ENCODE data around the gene GBGT1. TPM values are rescaled to one million over a fixed set of nuclear protein-coding genes. Genes with fewer than 3 reads are reported as not detected.

The GBGT1 gene
- total and polyA plus RNA-seq, 2 experiments from 2014 or later, result 4.0 to 10.1 TPM

GRCh38 chr9:133105461-133105770 is 58.3 kb downstream of the GBGT1 start:
- WGBS (ENCODE audit: low lambda C conversion rate, missing lambda C conversion rate), result 85% methylated on average over 7 of the region's 7 CpGs
- Histone ChIP-seq H3K79me2 (peaks cover 1% of the 10 kb centered on the region), H3K4me3 (no peak overlapping the region), H3K9me2 (replicated peaks; ENCODE audit: insufficient read depth) (no peaks in the 10 kb centered on the region), H3K36me3 (replicated peaks; ENCODE audit: insufficient read depth, low read depth) (no peaks in the 10 kb centered on the region), H3K4me2 (no peak overlapping the region), H4K20me1 (ENCODE audit: insufficient read depth, poor library complexity, severe bottlenecking) (peaks cover 3% of the 10 kb centered on the region), H3K9me3 (ENCODE audit: low read depth) (no peaks in the 10 kb centered on the region), H2AFZ (no peak overlapping the region), H3K4me1 (ENCODE audit: insufficient read depth) (no peaks in the 10 kb centered on the region), H3K27me3 (no peaks in the 10 kb centered on the region), H3K27ac (no peak overlapping the region)
- TF ChIP-seq, protein P1, sequence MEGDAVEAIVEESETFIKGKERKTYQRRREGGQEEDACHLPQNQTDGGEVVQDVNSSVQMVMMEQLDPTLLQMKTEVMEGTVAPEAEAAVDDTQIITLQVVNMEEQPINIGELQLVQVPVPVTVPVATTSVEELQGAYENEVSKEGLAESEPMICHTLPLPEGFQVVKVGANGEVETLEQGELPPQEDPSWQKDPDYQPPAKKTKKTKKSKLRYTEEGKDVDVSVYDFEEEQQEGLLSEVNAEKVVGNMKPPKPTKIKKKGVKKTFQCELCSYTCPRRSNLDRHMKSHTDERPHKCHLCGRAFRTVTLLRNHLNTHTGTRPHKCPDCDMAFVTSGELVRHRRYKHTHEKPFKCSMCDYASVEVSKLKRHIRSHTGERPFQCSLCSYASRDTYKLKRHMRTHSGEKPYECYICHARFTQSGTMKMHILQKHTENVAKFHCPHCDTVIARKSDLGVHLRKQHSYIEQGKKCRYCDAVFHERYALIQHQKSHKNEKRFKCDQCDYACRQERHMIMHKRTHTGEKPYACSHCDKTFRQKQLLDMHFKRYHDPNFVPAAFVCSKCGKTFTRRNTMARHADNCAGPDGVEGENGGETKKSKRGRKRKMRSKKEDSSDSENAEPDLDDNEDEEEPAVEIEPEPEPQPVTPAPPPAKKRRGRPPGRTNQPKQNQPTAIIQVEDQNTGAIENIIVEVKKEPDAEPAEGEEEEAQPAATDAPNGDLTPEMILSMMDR (IDR thresholded peaks at IDR 0.05; ENCODE audit: poor library complexity), result no peak
- TF ChIP-seq EZH2 (IDR thresholded peaks at IDR 0.05; ENCODE audit: borderline replicate concordance) (no peak), EZH2phosphoT487 (IDR thresholded peaks at IDR 0.05; ENCODE audit: low read depth, severe bottlenecking, unreplicated experiment) (no peak)
- no peak for DNase-seq (ENCODE audit: low spot score)

DNA sequence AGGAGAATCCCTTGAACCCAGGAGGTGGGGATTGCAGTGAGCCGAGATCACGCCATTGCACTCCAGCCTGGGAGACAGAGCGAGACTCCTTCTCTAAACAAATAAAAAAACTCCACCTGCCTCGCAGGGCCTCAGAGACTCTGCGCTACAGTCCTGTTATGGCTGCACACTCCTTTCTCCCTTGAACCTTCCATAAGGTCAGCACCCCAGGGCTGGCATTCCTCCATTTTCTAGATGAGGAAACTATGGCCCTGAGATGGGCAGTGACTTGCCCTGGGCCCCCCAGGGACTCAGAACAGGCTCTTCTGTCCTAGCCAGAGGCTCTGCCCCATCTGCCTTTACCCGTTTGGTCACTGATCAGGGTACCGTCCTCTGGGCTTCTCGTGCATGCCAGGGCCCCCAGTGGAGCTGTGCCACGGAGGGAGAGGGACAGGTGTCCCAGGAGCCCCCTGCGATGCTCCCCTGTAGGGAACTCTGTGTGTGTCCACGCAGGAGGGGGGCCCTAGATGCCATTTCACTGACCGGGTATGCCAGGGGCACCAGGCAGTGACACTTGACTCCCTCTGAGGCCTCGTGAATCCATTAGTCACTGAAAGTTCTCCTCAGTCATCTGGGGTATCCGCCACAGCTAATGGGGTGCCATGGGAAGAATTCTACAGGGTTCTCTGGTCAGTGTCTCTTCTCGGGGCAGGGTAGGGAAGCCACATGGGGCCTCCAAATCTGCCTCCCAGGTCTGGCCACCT is 58.8 kb downstream of the GBGT1 start:
- Histone ChIP-seq H3K4me2 (no peak overlapping the region), H3K9me3 (ENCODE audit: low read depth) (no peaks in the 10 kb centered on the region), H3K79me2 (no peaks in the 10 kb centered on the region), H3K36me3 (replicated peaks; ENCODE audit: insufficient read depth, low read depth) (no peaks in the 10 kb centered on the region), H3K9me2 (replicated peaks; ENCODE audit: insufficient read depth) (no peaks in the 10 kb centered on the region), H2AFZ (no peak overlapping the region), H3K4me1 (ENCODE audit: insufficient read depth) (no peaks in the 10 kb centered on the region), H4K20me1 (ENCODE audit: insufficient read depth, poor library complexity, severe bottlenecking) (no peaks in the 10 kb centered on the region), H3K27ac (no peak overlapping the region), H3K4me3 (no peak overlapping the region), H3K27me3 (no peaks in the 10 kb centered on the region)
- no peak for DNase-seq (ENCODE audit: low spot score)
- TF ChIP-seq, protein P1 (IDR thresholded peaks at IDR 0.05; ENCODE audit: poor library complexity), result no peak
- no peak for TF ChIP-seq EZH2phosphoT487 (IDR thresholded peaks at IDR 0.05; ENCODE audit: low read depth, severe bottlenecking, unreplicated experiment)
- no peak for TF ChIP-seq EZH2 (IDR thresholded peaks at IDR 0.05; ENCODE audit: borderline replicate concordance)
- 91% methylated on average over 15 of the region's 15 CpGs for WGBS (ENCODE audit: low lambda C conversion rate, missing lambda C conversion rate)

GRCh38 chr9:133103987-133104505 is 59.7 kb downstream of the GBGT1 start:
- Histone ChIP-seq H3K36me3 (replicated peaks; ENCODE audit: insufficient read depth, low read depth) (no peaks in the 10 kb centered on the region), H4K20me1 (ENCODE audit: insufficient read depth, poor library complexity, severe bottlenecking) (no peaks in the 10 kb centered on the region), H3K79me2 (no peaks in the 10 kb centered on the region), H2AFZ (no peak overlapping the region), H3K4me1 (ENCODE audit: insufficient read depth) (no peaks in the 10 kb centered on the region), H3K9me3 (ENCODE audit: low read depth) (no peaks in the 10 kb centered on the region), H3K27ac (no peak overlapping the region), H3K4me3 (no peak overlapping the region), H3K27me3 (no peaks in the 10 kb centered on the region), H3K4me2 (no peak overlapping the region), H3K9me2 (replicated peaks; ENCODE audit: insufficient read depth) (no peaks in the 10 kb centered on the region)
- TF ChIP-seq, protein P1 (IDR thresholded peaks at IDR 0.05; ENCODE audit: poor library complexity), result no peak
- TF ChIP-seq EZH2 (IDR thresholded peaks at IDR 0.05; ENCODE audit: borderline replicate concordance) (no peak), EZH2phosphoT487 (IDR thresholded peaks at IDR 0.05; ENCODE audit: low read depth, severe bottlenecking, unreplicated experiment) (no peak)
- no peak for DNase-seq (ENCODE audit: low spot score)
- 92% methylated on average over 10 of the region's 12 CpGs for WGBS (ENCODE audit: low lambda C conversion rate, missing lambda C conversion rate)

All from hepatocyte (in vitro differentiated cells).